ENCODE data around the gene PSMA1. TPM values are rescaled to one million over a fixed set of nuclear protein-coding genes. Genes with fewer than 3 reads are reported as not detected.

Gene PSMA1
- total RNA-seq, 1 experiment from 2014 or later: 300 TPM

Small RNAs within 50 kb of the gene (small RNA-seq; reads per million reads assigned to genes)
- 0 reads per million in 2 experiments for gene RNU7-49P

Other genes with a start within 250 kb of the PSMA1 start
- gene RRAS2, start 161.2 kb downstream of the PSMA1 start, total RNA-seq (2014; rRNA removed; shearing (Covaris generic)): 42.1 and 54.3 TPM in 2 replicates
- gene COPB1, start 20.6 kb downstream of the PSMA1 start, total RNA-seq (2014; rRNA removed; shearing (Covaris generic)): 128 and 132 TPM in 2 replicates
- gene PDE3B, start 123.4 kb upstream of the PSMA1 start, total RNA-seq (2014; rRNA removed; shearing (Covaris generic)): 22.0 and 25.2 TPM in 2 replicates